ENCODE results near the gene LMAN2.

- no peak for TF ChIP-seq CTCF (IDR thresholded peaks at IDR 0.05)
- TF ChIP-seq POLR2A (IDR thresholded peaks at IDR 0.05): no peak
These were observed 1.7 kb downstream of the LMAN2 start for GRCh38 chr5:177349762-177350161.
